Activated CD4-positive, CD25-positive, alpha-beta regulatory T cell treated with anti-CD3 and anti-CD28 coated beads, Interleukin-2, amount 50 U/mL, for 72 hours (primary cell): ENCODE data around the gene TPSD1.
"Not testable (repeated sequence)": the region's sequence is repeated elsewhere in the genome, so short reads cannot be mapped to it uniquely, and the experiment has no call there.

Experiments
- DNase-seq: peaks from one replicate; pipeline ENCODE4 v3.0.0; 2021

The TPSD1 gene

GRCh38 chr16:1243907-1244850 is 11.7 kb upstream of the TPSD1 start:
- not testable (repeated sequence) for DNase-seq

- no peak for DNase-seq
Observed at GRCh38 chr16:1244881-1245280, 11.0 kb upstream of the TPSD1 start.

DNA sequence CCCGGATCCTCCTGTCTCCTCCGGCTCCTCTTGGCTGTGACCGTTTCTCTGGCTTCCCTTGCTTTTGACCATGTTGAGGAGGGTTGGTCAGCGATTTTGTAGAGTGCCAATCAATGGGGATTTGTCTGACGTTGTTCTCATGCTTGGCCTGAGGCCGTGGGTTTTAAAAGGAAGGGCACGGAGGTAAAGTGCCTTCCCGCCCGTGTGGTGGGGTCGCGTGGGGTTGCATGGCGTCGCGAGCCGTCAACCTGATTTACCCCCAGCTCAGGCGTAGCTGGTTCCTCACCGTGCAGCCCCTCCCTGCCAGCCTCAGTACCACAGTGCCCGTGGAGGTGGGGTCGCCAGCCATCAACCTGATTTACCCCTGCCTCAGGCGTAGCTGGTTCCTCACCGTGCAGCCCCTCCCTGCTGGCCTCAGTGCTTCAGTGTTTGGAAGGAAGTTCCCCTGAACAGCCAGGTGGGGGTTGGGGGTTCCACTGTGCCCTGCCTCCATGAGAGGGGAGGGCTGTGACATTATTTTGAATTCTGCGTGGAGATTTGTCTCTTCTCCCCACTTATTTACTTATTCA is 10.3 kb upstream of the TPSD1 start:
- DNase-seq: no peak

GRCh38 chr16:1247903-1248537 is 7.8 kb upstream of the TPSD1 start:
- DNase-seq: not testable (repeated sequence)

- not testable (repeated sequence) for DNase-seq
Observed at GRCh38 chr16:1249031-1249755, 6.7 kb upstream of the TPSD1 start.

- DNase-seq: not testable (repeated sequence)
Observed at GRCh38 chr16:1253701-1254364, 2.0 kb upstream of the TPSD1 start.

- DNase-seq: not testable (repeated sequence)
Observed at GRCh38 chr16:1254821-1255220, 1.0 kb upstream of the TPSD1 start.

DNA sequence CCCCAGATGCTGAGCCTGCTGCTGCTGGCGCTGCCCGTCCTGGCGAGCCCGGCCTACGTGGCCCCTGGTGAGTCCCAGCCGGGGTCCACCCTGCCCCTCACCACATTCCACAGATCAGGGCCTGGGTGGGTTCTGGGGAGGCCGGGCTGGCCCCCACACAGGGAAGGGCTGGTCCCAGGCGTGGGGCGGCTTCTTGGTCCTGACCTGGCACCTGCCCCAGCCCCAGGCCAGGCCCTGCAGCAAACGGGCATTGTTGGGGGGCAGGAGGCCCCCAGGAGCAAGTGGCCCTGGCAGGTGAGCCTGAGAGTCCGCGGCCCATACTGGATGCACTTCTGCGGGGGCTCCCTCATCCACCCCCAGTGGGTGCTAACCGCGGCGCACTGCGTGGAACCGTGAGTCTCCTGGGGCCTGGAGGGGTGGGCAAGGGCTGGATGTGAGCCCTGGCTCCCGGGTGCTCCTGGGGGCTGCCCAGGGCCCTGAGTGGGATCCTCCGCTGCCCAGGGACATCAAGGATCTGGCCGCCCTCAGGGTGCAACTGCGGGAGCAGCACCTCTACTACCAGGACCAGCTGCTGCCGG is 516 bp downstream of the TPSD1 start:
- DNase-seq: not testable (repeated sequence)

GRCh38 chr16:1256874-1257322 is 1.0 kb downstream of the TPSD1 start:
- DNase-seq: no peak

GRCh38 chr16:1257561-1258224 is 1.8 kb downstream of the TPSD1 start:
- no peak for DNase-seq

DNA sequence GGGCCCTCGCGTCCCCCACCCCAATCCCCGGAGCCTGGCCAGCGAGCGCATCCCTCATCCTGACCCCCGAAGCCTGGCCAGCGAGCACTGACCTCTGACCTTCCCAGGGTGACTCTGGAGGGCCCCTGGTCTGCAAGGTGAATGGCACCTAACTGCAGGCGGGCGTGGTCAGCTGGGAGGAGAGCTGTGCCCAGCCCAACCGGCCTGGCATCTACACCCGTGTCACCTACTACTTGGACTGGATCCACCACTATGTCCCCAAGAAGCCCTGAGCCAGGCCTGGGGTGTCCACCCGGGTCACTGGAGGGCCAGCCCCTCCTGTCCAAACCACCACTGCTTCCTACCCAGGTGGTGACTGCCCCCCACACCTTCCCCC is 2.3 kb downstream of the TPSD1 start:
- no peak for DNase-seq

GRCh38 chr16:1258906-1259759 is 3.3 kb downstream of the TPSD1 start:
- DNase-seq: no peak

DNA sequence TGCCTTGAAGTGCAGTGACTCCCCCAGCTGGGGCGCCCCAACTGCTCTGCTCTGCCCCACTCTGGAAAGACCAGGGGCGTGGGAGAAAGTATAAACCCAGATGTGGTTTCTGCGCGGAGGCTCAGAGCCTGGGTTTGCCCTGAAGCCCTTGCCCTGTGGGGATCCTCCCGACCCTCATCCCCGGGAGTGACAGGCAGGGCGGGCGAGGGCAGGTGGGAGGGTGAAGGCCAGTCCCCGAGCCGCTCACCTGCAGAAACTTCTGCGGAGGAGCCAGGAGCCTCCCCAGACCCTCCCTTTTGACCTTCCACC is 3.8 kb downstream of the TPSD1 start:
- DNase-seq: no peak

DNA sequence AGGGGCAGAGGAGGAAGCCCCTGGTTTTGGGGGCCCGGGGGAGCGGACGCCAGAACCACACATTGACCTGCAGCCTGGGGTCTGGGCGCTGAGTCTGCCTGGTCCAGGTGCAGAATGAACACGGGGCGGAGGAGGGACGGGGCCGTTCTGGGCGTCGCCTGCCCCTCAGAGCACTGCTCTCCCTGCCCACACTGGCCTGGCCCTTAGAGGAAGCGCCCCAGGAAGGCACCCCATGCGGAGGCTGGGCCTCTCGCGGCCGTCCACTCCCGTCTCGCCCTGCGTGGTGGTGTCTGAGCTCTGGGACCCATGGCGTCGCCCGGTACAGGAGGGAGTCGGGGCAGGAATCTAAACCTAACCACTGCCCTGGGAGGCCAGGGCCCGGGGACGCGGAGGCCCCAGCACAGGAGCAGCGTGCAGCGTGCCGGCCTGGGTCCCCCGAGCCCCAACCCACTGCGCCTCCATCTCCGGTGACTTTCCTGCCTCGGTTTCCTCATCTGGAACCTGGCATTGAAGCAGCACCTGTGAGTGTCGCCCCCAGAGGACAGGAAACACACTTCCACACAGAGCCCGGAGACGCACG is 4.3 kb downstream of the TPSD1 start:
- no peak for DNase-seq

GRCh38 chr16:1261131-1261892 is 5.4 kb downstream of the TPSD1 start:
- no peak for DNase-seq

GRCh38 chr16:1262210-1262845 is 6.5 kb downstream of the TPSD1 start:
- DNase-seq: no peak

- no peak for DNase-seq
Observed at GRCh38 chr16:1262846-1263221, 7.0 kb downstream of the TPSD1 start.

- no peak for DNase-seq
Observed at GRCh38 chr16:1263591-1264344, 7.9 kb downstream of the TPSD1 start.
